ENCODE results near the gene PARVB. TPM values are rescaled to one million over a fixed set of nuclear protein-coding genes. Genes with fewer than 3 reads are reported as not detected.

Gene PARVB
- total and polyA plus RNA-seq, 10 of the 15 experiments (the other 5 are each of a cell fraction or from before 2014, with no cell fraction given), result 5.2 to 264 (median 76.0) TPM

- no peak for TF ChIP-seq PRDM15 (CRISPR knock-in tag; IDR thresholded peaks at IDR 0.05)
Measured at GRCh38 chr22:44190381-44190976, 166.4 kb downstream of the PARVB start (continued).

- ChIA-PET SMC1A (ENCODE audit: uncharacterized antibody, unreplicated experiment) (interaction anchor here (0.6 to 1.0 kb wide), 3 partner anchors 8 to 465 kb away, joined by 3 read pairs; no protein-coding TSS in a partner anchor), RAD21 (ENCODE audit: unreplicated experiment) (interaction anchor here (0.6 to 1.1 kb wide), 5 partner anchors 8 to 208 kb away, joined by 3 to 7 read pairs (median 3); partner anchors contain the start of gene PARVG), CTCF (no interaction called here), POLR2A (interaction anchor here (3.0 kb wide), 1 partner anchor 10 kb away, joined by 17 read pairs; the partner anchor contains the start of gene PARVG)
- 0% methylated on average over 8 of the region's 9 CpGs for WGBS (ENCODE audit: insufficient coverage, insufficient replicate concordance, low lambda C conversion rate, missing lambda C conversion rate)
- H3K4me1 ChIP-seq (ENCODE audit: control insufficient read depth, insufficient read depth, low read length), result peaks cover 43% of the 10 kb centered on the region
- in situ Hi-C loops (cut with MboI), result no loop called here
- intact Hi-C loops (cut with micrococcal nuclease; ENCODE audit: unreplicated experiment), result no loop called here
- H3K27ac ChIP-seq (ENCODE audit: control insufficient read depth, insufficient read depth), result peak overlapping the region; percentile 19; the same call in 1 of the 2 replicates
- no peak overlapping the region; the same call in 1 of the 2 replicates for H3K9ac ChIP-seq (ENCODE audit: control insufficient read depth, insufficient read depth, low read length)
- peak; percentile 81 for ATAC-seq
- no peaks in the 10 kb centered on the region for H3K27me3 ChIP-seq (replicated peaks in 1 of 2; ENCODE audit: control insufficient read depth in 2 of 2, insufficient read depth in 2 of 2, low read length in 1 of 2)
- H3K4me3 ChIP-seq, result no peak overlapping the region
- H3K36me3 ChIP-seq (ENCODE audit: control insufficient read depth in 2 of 2, insufficient read depth in 2 of 2, low read length in 1 of 2), result no peaks in the 10 kb centered on the region; a peak in 1 of 4 replicates
- no peak for DNase-seq (ENCODE audit: low read depth, low spot score)
- peak; percentile 18 for FAIRE-seq
- no TSS peak for BruUV-seq (replicated peaks)
- peak overlapping the region; percentile 20; the same call in 1 of the 2 replicates for H2AFZ ChIP-seq (ENCODE audit: control insufficient read depth, low read depth, low read length)
- H3K4me2 ChIP-seq (ENCODE audit: control insufficient read depth, insufficient read depth), result no peak overlapping the region
- H3K79me2 ChIP-seq (ENCODE audit: control insufficient read depth, insufficient read depth, low read length), result no peaks in the 10 kb centered on the region
- no peaks in the 10 kb centered on the region for H3K9me3 ChIP-seq (replicated peaks; ENCODE audit: control insufficient read depth, insufficient read depth, low read length)
- no peaks in the 10 kb centered on the region for H4K20me1 ChIP-seq (ENCODE audit: control insufficient read depth, insufficient read depth)
- TF ChIP-seq, protein P1, sequence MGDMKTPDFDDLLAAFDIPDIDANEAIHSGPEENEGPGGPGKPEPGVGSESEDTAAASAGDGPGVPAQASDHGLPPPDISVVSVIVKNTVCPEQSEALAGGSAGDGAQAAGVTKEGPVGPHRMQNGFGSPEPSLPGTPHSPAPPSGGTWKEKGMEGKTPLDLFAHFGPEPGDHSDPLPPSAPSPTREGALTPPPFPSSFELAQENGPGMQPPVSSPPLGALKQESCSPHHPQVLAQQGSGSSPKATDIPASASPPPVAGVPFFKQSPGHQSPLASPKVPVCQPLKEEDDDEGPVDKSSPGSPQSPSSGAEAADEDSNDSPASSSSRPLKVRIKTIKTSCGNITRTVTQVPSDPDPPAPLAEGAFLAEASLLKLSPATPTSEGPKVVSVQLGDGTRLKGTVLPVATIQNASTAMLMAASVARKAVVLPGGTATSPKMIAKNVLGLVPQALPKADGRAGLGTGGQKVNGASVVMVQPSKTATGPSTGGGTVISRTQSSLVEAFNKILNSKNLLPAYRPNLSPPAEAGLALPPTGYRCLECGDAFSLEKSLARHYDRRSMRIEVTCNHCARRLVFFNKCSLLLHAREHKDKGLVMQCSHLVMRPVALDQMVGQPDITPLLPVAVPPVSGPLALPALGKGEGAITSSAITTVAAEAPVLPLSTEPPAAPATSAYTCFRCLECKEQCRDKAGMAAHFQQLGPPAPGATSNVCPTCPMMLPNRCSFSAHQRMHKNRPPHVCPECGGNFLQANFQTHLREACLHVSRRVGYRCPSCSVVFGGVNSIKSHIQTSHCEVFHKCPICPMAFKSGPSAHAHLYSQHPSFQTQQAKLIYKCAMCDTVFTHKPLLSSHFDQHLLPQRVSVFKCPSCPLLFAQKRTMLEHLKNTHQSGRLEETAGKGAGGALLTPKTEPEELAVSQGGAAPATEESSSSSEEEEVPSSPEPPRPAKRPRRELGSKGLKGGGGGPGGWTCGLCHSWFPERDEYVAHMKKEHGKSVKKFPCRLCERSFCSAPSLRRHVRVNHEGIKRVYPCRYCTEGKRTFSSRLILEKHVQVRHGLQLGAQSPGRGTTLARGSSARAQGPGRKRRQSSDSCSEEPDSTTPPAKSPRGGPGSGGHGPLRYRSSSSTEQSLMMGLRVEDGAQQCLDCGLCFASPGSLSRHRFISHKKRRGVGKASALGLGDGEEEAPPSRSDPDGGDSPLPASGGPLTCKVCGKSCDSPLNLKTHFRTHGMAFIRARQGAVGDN (IDR thresholded peaks at IDR 0.05), result peak; percentile 62; the same call in 1 of the 2 replicates
- TF ChIP-seq RUNX3 (IDR thresholded peaks at IDR 0.05; ENCODE audit: low read length) (peak; percentile 74), ATF7 (IDR thresholded peaks at IDR 0.05; ENCODE audit: low read depth) (peak; percentile 32; the same call in 1 of the 2 replicates), MTA2 (IDR thresholded peaks at IDR 0.05; ENCODE audit: low read depth) (peak; percentile 28; the same call in 1 of the 2 replicates), ZNF384 (IDR thresholded peaks at IDR 0.05; ENCODE audit: borderline replicate concordance, low read depth, low read length) (peak; percentile 90), CEBPZ (IDR thresholded peaks at IDR 0.05; ENCODE audit: low read depth, low read length) (no peak), BHLHE40 (IDR thresholded peaks at IDR 0.05; ENCODE audit: borderline replicate concordance in 1 of 2, low read depth in 2 of 2, low read length in 1 of 2) (peak; percentile 37 to 67; a peak in 2 of 4 replicates), DPF2 (IDR thresholded peaks at IDR 0.05) (peak; percentile 26; the same call in 1 of the 2 replicates), JUNB (IDR thresholded peaks at IDR 0.05) (peak; percentile 47)
Measured at GRCh38 chr22:44191036-44191454, 166.9 kb downstream of the PARVB start.

Data from GM12878 (cell line).